Liver (tissue), 9 donors: ENCODE measurements around the gene SH2D4B. TPM values are rescaled to one million over a fixed set of nuclear protein-coding genes. Genes with fewer than 3 reads are reported as not detected.

Source experiments
- DNase-seq: peaks from one replicate; pipeline ENCODE4 v3.0.0-alpha.2; 2017; ENCODE audit warnings: low spot score
- H3K27ac ChIP-seq, 2 donors: one replicate each; pipeline ENCODE4 v1.7.0; 2013; ENCODE audit warnings: inconsistent platforms in 2 of 2, low read length in 2 of 2, control low read depth in 1 of 2, low read depth in 1 of 2, mild to moderate bottlenecking in 1 of 2
- H3K27me3 ChIP-seq, 4 donors: one replicate each; pipeline versions ENCODE4 v1.6.1 to v1.7.0; 2013; ENCODE audit warnings: low read length in 3 of 4, inconsistent platforms in 1 of 4, mild to moderate bottlenecking in 1 of 4, moderate library complexity in 1 of 4; ENCODE audit not compliant: control insufficient read depth in 4 of 4, insufficient read depth in 4 of 4
- H3K36me3 ChIP-seq, 4 donors: one replicate each; pipeline versions ENCODE4 v1.6.1 to v1.7.0; 2013; ENCODE audit warnings: low read length in 3 of 4, mild to moderate bottlenecking in 3 of 4, low read depth in 1 of 4, moderate library complexity in 1 of 4; ENCODE audit not compliant: control insufficient read depth in 4 of 4, insufficient read depth in 3 of 4
- H3K4me1 ChIP-seq, 4 donors: one replicate each; pipeline versions ENCODE4 v1.6.1 to v1.7.0; 2013; ENCODE audit warnings: low read length in 3 of 4, mild to moderate bottlenecking in 3 of 4, moderate library complexity in 1 of 4; ENCODE audit not compliant: control insufficient read depth in 4 of 4, insufficient read depth in 4 of 4
- H3K4me3 ChIP-seq, 3 donors: one replicate each; pipeline versions ENCODE4 v1.6.1 to v1.7.0; 2013; ENCODE audit warnings: low read length in 3 of 3, control low read depth in 1 of 3, low read depth in 1 of 3, mild to moderate bottlenecking in 1 of 3
- H3K9ac ChIP-seq, 2 donors: one replicate each; pipeline ENCODE4 v1.7.0; 2013; ENCODE audit warnings: low read length in 2 of 2, mild to moderate bottlenecking in 2 of 2, moderate library complexity in 2 of 2, control low read depth in 1 of 2, low read depth in 1 of 2
- H3K9me3 ChIP-seq, 4 donors: one replicate each; pipeline versions ENCODE4 v1.6.1 to v1.7.0; 2013; ENCODE audit warnings: low read length in 3 of 4; ENCODE audit not compliant: control insufficient read depth in 4 of 4
- CTCF ChIP-seq: fragments of 150-350 bp; IDR thresholded peaks from 2 replicates; pipeline ENCODE4 v1.5.1; 2017; ENCODE audit warnings: improper control_type of control experiment, low read depth, low read length; ENCODE audit not compliant: missing input control
- FOXA1 ChIP-seq: IDR thresholded peaks from 2 replicates; pipeline ENCODE4 v1.6.1; 2016; ENCODE audit warnings: antibody characterized with exemption
- FOXA2 ChIP-seq: IDR thresholded peaks from 2 replicates; pipeline ENCODE4 v1.6.1; 2016; ENCODE audit warnings: antibody characterized with exemption
- GABPA ChIP-seq, 2 donors: IDR thresholded peaks in 1 of 2; conservative IDR thresholded peaks in 1 of 2; 2 replicates each; pipeline ENCODE4 v1.6.1; 2016; ENCODE audit warnings: antibody characterized with exemption in 2 of 2, mild to moderate bottlenecking in 1 of 2, moderate library complexity in 1 of 2
- HNF4A ChIP-seq, 2 donors: conservative IDR thresholded peaks; 2 replicates each; pipeline ENCODE4 v1.6.1; 2016; ENCODE audit warnings: antibody characterized with exemption in 2 of 2, mild to moderate bottlenecking in 2 of 2
- HNF4G ChIP-seq: IDR thresholded peaks from 2 replicates; pipeline ENCODE4 v1.6.1; 2016; ENCODE audit warnings: antibody characterized with exemption
- JUND ChIP-seq, 2 donors: IDR thresholded peaks; 2 replicates each; pipeline ENCODE4 v1.6.1; 2016; ENCODE audit warnings: antibody characterized with exemption in 2 of 2
- MAX ChIP-seq: IDR thresholded peaks from 2 replicates; pipeline ENCODE4 v1.6.1; 2016; ENCODE audit warnings: antibody characterized with exemption
- NR2F2 ChIP-seq: IDR thresholded peaks from 2 replicates; pipeline ENCODE4 v1.6.1; 2016; ENCODE audit warnings: antibody characterized with exemption
- RAD21 ChIP-seq, 2 donors: IDR thresholded peaks; 2 replicates each; pipeline ENCODE4 v1.6.1; 2016; ENCODE audit warnings: antibody characterized with exemption in 2 of 2, mild to moderate bottlenecking in 2 of 2
- SP1 ChIP-seq: IDR thresholded peaks from 2 replicates; pipeline ENCODE4 v1.6.1; 2018; ENCODE audit warnings: antibody characterized with exemption, mild to moderate bottlenecking
- TAF1 ChIP-seq: conservative IDR thresholded peaks from 2 replicates; pipeline ENCODE4 v1.6.1; 2016; ENCODE audit warnings: antibody characterized with exemption, mild to moderate bottlenecking
- YY1 ChIP-seq: IDR thresholded peaks from 2 replicates; pipeline ENCODE4 v1.6.1; 2016; ENCODE audit warnings: antibody characterized with exemption, mild to moderate bottlenecking
- ZBTB33 ChIP-seq: IDR thresholded peaks from 2 replicates; pipeline ENCODE4 v1.6.1; 2016; ENCODE audit warnings: antibody characterized with exemption
- WGBS: extraction: QIAGEN DNeasy Blood & Tissue Kit; methylation state at CpG from one replicate; pipeline ENCODE4 v1.1.7; 2013; 5-methylcytosine and 5-hydroxymethylcytosine counted together
- polyA plus RNA-seq, 2 donors: library from polyadenylated mRNA; stranded (reverse) in 1 of 2; unstranded in 1 of 2; fragments of 200-250 nt in 1 of 2; fragments of >200 nt in 1 of 2; fragmentation: Nextera tagmentation in 1 of 2; extraction: Ambion mirVana in 1 of 2; gene quantifications; one replicate each; pipeline versions ENCODE4 v1.2.1 to v1.2.3, GENCODE V29; 2013 to 2015
- total RNA-seq, 2 donors: library from RNA; depleted of rRNA; stranded (reverse); fragments of >200 nt; gene quantifications; one replicate each; pipeline ENCODE4 v1.2.3, GENCODE V29; 2014
- TF ChIP-seq, protein P1 (sequence below): IDR thresholded peaks from 2 replicates; pipeline ENCODE4 v1.6.1; 2016; ENCODE audit warnings: antibody characterized with exemption, mild to moderate bottlenecking
- TF ChIP-seq, protein P2 (sequence below): IDR thresholded peaks from 2 replicates; pipeline ENCODE4 v1.6.1; 2016; ENCODE audit warnings: antibody characterized with exemption
- donor health status: healthy.
- donor health status: healthy.
- donor health status: healthy.
- donor health status: healthy.
- donor health status: healthy.

The SH2D4B gene
- total and polyA plus RNA-seq, 4 donors: 0.19 TPM; not detected in 3

GRCh38 chr10:80602881-80603280 is 65.2 kb downstream of the SH2D4B start:
- H3K27ac ChIP-seq: no peak overlapping the region
- no peak overlapping the region for H3K4me3 ChIP-seq
- TF ChIP-seq SP1 (no peak), YY1 (no peak), HNF4A (conservative IDR thresholded peaks at IDR 0.05) (no peak), ZBTB33 (no peak), GABPA (IDR thresholded peaks at IDR 0.05 in 1 of 2, conservative IDR thresholded peaks at IDR 0.05 in 1 of 2) (no peak), NR2F2 (no peak), HNF4G (no peak), MAX (no peak), CTCF (no peak), TAF1 (no peak), FOXA2 (no peak), FOXA1 (no peak), JUND (IDR thresholded peaks at IDR 0.05) (no peak), RAD21 (IDR thresholded peaks at IDR 0.05) (no peak)
- TF ChIP-seq, protein P1, sequence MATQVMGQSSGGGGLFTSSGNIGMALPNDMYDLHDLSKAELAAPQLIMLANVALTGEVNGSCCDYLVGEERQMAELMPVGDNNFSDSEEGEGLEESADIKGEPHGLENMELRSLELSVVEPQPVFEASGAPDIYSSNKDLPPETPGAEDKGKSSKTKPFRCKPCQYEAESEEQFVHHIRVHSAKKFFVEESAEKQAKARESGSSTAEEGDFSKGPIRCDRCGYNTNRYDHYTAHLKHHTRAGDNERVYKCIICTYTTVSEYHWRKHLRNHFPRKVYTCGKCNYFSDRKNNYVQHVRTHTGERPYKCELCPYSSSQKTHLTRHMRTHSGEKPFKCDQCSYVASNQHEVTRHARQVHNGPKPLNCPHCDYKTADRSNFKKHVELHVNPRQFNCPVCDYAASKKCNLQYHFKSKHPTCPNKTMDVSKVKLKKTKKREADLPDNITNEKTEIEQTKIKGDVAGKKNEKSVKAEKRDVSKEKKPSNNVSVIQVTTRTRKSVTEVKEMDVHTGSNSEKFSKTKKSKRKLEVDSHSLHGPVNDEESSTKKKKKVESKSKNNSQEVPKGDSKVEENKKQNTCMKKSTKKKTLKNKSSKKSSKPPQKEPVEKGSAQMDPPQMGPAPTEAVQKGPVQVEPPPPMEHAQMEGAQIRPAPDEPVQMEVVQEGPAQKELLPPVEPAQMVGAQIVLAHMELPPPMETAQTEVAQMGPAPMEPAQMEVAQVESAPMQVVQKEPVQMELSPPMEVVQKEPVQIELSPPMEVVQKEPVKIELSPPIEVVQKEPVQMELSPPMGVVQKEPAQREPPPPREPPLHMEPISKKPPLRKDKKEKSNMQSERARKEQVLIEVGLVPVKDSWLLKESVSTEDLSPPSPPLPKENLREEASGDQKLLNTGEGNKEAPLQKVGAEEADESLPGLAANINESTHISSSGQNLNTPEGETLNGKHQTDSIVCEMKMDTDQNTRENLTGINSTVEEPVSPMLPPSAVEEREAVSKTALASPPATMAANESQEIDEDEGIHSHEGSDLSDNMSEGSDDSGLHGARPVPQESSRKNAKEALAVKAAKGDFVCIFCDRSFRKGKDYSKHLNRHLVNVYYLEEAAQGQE: no peak
- TF ChIP-seq, protein P2, sequence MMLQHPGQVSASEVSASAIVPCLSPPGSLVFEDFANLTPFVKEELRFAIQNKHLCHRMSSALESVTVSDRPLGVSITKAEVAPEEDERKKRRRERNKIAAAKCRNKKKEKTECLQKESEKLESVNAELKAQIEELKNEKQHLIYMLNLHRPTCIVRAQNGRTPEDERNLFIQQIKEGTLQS: no peak
- no peaks in the 10 kb centered on the region for H3K4me1 ChIP-seq
- H3K9ac ChIP-seq: no peak overlapping the region
- no peaks in the 10 kb centered on the region for H3K27me3 ChIP-seq
- WGBS: 93% methylated on average over 4 of the region's 4 CpGs
- DNase-seq: no peak
- H3K36me3 ChIP-seq: no peaks in the 10 kb centered on the region
- no peaks in the 10 kb centered on the region for H3K9me3 ChIP-seq

DNA sequence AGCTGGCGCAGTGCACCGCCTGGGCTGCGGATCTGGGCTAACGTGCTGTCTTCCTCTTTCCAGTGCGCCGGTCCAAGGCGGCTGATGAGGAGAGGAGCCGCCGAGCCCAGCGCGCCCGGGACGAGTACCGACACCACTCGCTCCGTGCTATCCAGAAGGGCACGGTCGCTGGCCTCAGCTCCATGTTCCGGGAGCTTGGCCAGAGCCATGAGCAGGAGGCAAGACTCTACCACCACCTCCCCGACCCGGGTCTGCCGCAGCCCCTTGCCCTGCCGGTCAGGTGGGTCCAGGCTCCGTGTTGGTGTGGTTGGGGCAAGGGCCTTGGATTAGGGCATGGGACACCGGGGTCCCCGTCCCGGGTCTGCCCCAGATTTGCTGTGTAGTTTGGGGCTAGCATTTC is 65.8 kb downstream of the SH2D4B start:
- H3K4me3 ChIP-seq: no peak overlapping the region
- H3K9me3 ChIP-seq: no peaks in the 10 kb centered on the region
- TF ChIP-seq NR2F2: no peak
- TF ChIP-seq TAF1: no peak
- TF ChIP-seq HNF4G: no peak
- TF ChIP-seq RAD21 (IDR thresholded peaks at IDR 0.05): no peak
- no peak for TF ChIP-seq FOXA1
- no peaks in the 10 kb centered on the region for H3K27me3 ChIP-seq
- no peak overlapping the region for H3K27ac ChIP-seq
- H3K36me3 ChIP-seq: no peaks in the 10 kb centered on the region
- H3K4me1 ChIP-seq: no peaks in the 10 kb centered on the region
- H3K9ac ChIP-seq: no peak overlapping the region
- DNase-seq: no peak
- whole genome bisulfite sequencing: 94% methylated on average over 27 of the region's 27 CpGs
